Measurements from ENCODE around the gene CAPN12.
A peak's percentile ranks its signal among the peaks of the same experiment; 100 is the strongest.

Gene CAPN12

DNA sequence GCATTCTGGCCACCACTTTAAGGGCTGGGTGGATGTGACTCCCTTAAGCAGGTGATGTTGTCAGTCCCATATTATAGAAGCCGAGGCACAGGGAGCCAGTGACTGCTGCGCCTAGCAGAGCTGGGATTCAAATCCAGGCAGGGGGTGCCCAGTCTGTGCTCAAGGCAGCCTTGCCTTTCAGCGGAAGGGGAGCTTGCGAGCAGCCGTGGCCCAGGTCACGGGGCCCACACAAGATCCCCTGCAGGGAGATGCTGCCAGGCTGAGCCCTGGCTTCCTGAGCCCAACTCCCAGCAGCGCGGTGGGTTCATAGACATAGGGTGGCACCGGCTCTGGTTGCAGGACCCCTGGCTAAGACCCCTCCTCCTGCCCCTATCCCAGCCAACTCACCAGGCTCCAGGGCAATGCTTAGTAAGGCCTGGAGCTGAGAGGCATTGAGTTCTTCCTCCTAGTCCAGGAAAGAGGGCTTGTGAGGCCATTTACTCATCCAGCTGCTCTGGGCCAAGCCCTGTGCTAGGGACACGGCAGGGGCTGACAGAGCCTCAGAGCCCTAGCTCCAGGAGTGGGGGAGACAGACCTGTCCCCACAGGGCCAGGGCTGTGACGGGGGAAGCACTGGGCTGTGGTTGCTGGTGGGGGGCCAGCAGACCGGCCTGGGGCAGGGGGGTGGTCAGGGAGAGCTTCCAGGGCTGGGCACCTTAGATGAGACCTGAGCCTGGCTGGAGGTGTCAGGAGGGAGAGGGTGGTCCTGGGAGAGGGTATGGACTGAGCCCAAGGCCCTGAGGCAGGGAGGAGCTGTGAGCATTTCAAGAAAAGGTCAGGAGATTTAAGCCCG is 9.6 kb downstream of the CAPN12 start:
- Histone ChIP-seq H3K9me3 (ENCODE audit: severe bottlenecking) (no peaks in the 10 kb centered on the region), H3K36me3 (peaks cover 25% of the 10 kb centered on the region), H3K27ac (peak overlapping the region; percentile 36; the same call in 1 of the 2 replicates), H3K4me3 (ENCODE audit: low read depth, low read length) (peak overlapping the region; percentile 44), H3K27me3 (ENCODE audit: insufficient read depth, low read depth, severe bottlenecking) (no peaks in the 10 kb centered on the region)
- TF ChIP-seq CTCF (IDR thresholded peaks at IDR 0.05; ENCODE audit: low read depth, low read length): no peak
- DNase-seq: no peak

DNA sequence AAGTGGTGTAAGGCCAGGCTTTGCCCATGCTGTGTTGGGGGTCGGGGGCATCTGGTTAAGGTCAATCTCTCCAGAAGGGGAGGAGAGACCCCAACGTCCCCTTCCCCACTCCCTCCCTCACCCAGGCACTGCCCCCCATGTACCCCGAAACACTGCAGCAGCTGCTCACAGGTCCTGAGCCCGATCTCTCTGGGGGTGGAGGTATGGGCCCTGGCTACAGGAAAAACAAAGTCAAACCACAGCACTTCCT is 10.2 kb downstream of the CAPN12 start:
- Histone ChIP-seq H3K27me3 (ENCODE audit: insufficient read depth, low read depth, severe bottlenecking) (no peaks in the 10 kb centered on the region), H3K36me3 (peaks cover 28% of the 10 kb centered on the region), H3K9me3 (ENCODE audit: severe bottlenecking) (no peaks in the 10 kb centered on the region), H3K4me3 (ENCODE audit: low read depth, low read length) (no peak overlapping the region), H3K27ac (no peak overlapping the region)
- no peak for DNase-seq
- TF ChIP-seq CTCF (IDR thresholded peaks at IDR 0.05; ENCODE audit: low read depth, low read length): no peak

- TF ChIP-seq CTCF (IDR thresholded peaks at IDR 0.05; ENCODE audit: low read depth, low read length): no peak
- Histone ChIP-seq H3K9me3 (ENCODE audit: severe bottlenecking) (no peaks in the 10 kb centered on the region), H3K4me3 (ENCODE audit: low read depth, low read length) (no peak overlapping the region), H3K36me3 (peaks cover 33% of the 10 kb centered on the region), H3K27ac (no peak overlapping the region), H3K27me3 (ENCODE audit: insufficient read depth, low read depth, severe bottlenecking) (no peaks in the 10 kb centered on the region)
- peak; percentile 13 for DNase-seq
Observed at GRCh38 chr19:38733493-38734175, 10.6 kb downstream of the CAPN12 start.

GRCh38 chr19:38733241-38733492 is 11.1 kb downstream of the CAPN12 start:
- no peak overlapping the region for H3K4me3 ChIP-seq (ENCODE audit: low read depth, low read length)
- no peaks in the 10 kb centered on the region for H3K27me3 ChIP-seq (ENCODE audit: insufficient read depth, low read depth, severe bottlenecking)
- no peaks in the 10 kb centered on the region for H3K9me3 ChIP-seq (ENCODE audit: severe bottlenecking)
- H3K27ac ChIP-seq: no peak overlapping the region
- H3K36me3 ChIP-seq: peaks cover 36% of the 10 kb centered on the region
- no peak for TF ChIP-seq CTCF (IDR thresholded peaks at IDR 0.05; ENCODE audit: low read depth, low read length)
- no peak for DNase-seq

DNA sequence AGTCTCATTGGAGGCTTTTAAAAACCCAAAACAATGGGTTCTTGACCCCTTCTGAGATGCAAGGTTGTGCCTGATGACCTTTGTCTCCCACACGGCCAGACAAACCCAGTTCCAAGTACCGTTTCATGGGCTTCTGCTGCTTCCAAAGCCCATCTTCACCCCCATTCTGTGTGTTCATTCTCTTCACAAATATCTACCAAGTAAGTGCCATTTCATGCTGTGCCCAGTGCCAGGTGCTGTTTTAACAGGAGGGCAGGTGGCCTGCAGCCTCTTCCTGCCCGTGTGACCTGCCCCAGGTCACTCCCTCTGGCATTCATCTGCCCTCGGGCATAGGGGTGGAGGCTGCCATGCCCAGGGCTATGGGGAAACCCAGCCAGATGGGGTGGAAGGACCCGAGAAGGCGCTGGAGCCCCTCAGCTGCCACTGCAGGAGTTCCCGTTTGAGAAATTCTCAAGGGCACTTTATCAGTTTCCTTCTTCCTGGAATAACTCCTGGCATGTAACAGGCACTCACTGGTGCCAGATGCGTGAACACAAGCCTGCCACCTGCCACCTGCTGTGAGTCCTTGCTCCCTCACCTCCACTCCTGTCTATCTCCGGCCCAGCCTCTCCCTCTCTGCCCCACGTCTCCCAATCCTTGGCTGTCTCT is 12.5 kb downstream of the CAPN12 start:
- Histone ChIP-seq H3K4me3 (ENCODE audit: low read depth, low read length) (no peak overlapping the region), H3K27me3 (ENCODE audit: insufficient read depth, low read depth, severe bottlenecking) (no peaks in the 10 kb centered on the region), H3K36me3 (peaks cover 50% of the 10 kb centered on the region), H3K9me3 (ENCODE audit: severe bottlenecking) (no peaks in the 10 kb centered on the region), H3K27ac (no peak overlapping the region)
- TF ChIP-seq CTCF (IDR thresholded peaks at IDR 0.05; ENCODE audit: low read depth, low read length): no peak
- DNase-seq: no peak

Measured in WERI-Rb-1 (cell line).